GDM1 (cell line): ENCODE measurements around the gene ARRDC3.
A peak's percentile ranks its signal among the peaks of the same experiment; 100 is the strongest.

Experiments used
- DNase-seq: peaks from one replicate; lab custom pipeline; 2025; lab: John Stamatoyannopoulos, UW

ARRDC3 gene

GRCh38 chr5:91384671-91385430 is 1.7 kb upstream of the ARRDC3 start:
- peak; percentile 74 for DNase-seq

- DNase-seq, result peak; percentile 16
These were observed 811 bp upstream of the ARRDC3 start for GRCh38 chr5:91383956-91384300.

GRCh38 chr5:91382530-91383026 is 539 bp downstream of the ARRDC3 start:
- DNase-seq, result peak; percentile 2

GRCh38 chr5:91381774-91382359 is 1.2 kb downstream of the ARRDC3 start:
- peak; percentile 74 for DNase-seq

- no peak for DNase-seq
These were observed 1.8 kb downstream of the ARRDC3 start for GRCh38 chr5:91381239-91381773.

GRCh38 chr5:91380491-91381238 is 2.5 kb downstream of the ARRDC3 start:
- DNase-seq, result peak; percentile 91

- peak; percentile 97 for DNase-seq
These were observed 3.1 kb downstream of the ARRDC3 start for GRCh38 chr5:91379914-91380490.

- DNase-seq, result no peak
These were observed 3.7 kb downstream of the ARRDC3 start for GRCh38 chr5:91379246-91379913.

GRCh38 chr5:91378752-91379211 is 4.3 kb downstream of the ARRDC3 start:
- no peak for DNase-seq

- no peak for DNase-seq
These were observed 8.1 kb downstream of the ARRDC3 start for GRCh38 chr5:91374893-91375520.

GRCh38 chr5:91373600-91373999 is 9.5 kb downstream of the ARRDC3 start:
- no peak for DNase-seq

GRCh38 chr5:91373006-91373405 is 10.1 kb downstream of the ARRDC3 start:
- no peak for DNase-seq

GRCh38 chr5:91369480-91369879 is 13.6 kb downstream of the ARRDC3 start:
- DNase-seq, result no peak

GRCh38 chr5:91367908-91368648 is 15.0 kb downstream of the ARRDC3 start:
- no peak for DNase-seq

GRCh38 chr5:91367344-91367743 is 15.8 kb downstream of the ARRDC3 start:
- DNase-seq, result no peak

GRCh38 chr5:91366551-91366950 is 16.6 kb downstream of the ARRDC3 start:
- DNase-seq, result no peak

GRCh38 chr5:91365498-91365897 is 17.6 kb downstream of the ARRDC3 start:
- no peak for DNase-seq

- DNase-seq, result no peak
These were observed 20.2 kb downstream of the ARRDC3 start for GRCh38 chr5:91362935-91363334.

- DNase-seq, result no peak
These were observed 21.3 kb downstream of the ARRDC3 start for GRCh38 chr5:91361790-91362189.

- DNase-seq, result no peak
These were observed 21.9 kb downstream of the ARRDC3 start for GRCh38 chr5:91361055-91361701.
